A673 (cell line): Measurements from ENCODE around the gene ZBTB25.

Experiments
- CTCF ChIP-seq: fragments of 300-800, 200-600 bp; sonication (generic); conservative IDR thresholded peaks from 2 replicates; pipeline ENCODE4 v1.5.1; 2017; ENCODE audit warnings: low read depth, mild to moderate bottlenecking, antibody characterized with exemption, low read length, moderate library complexity, mixed read lengths
- EZH2 ChIP-seq: fragments of 200-600 bp; sonication (generic); IDR thresholded peaks from 2 replicates; pipeline ENCODE4 v1.6.1; 2017; ENCODE audit warnings: borderline replicate concordance, low read depth, mild to moderate bottlenecking, mixed read lengths, antibody characterized with exemption, low read length; ENCODE audit not compliant: poor library complexity, severe bottlenecking

GRCh38 chr14:64410084-64410774, 93.4 kb downstream of the ZBTB25 start:
- TF ChIP-seq EZH2 (no peak), CTCF (no peak)
